Esophagus squamous epithelium (tissue), 5 donors: ENCODE data around the gene SMOC2. TPM values are rescaled to one million over a fixed set of nuclear protein-coding genes. Genes with fewer than 3 reads are reported as not detected.

Experiments used
- DNase-seq: peaks from one replicate; lab custom pipeline; 2025; lab: John Stamatoyannopoulos, UW
- H3K27ac ChIP-seq, 4 donors: fragments of 200-600 bp; sonication (generic); one replicate each; pipeline ENCODE4 v1.5.1; 2016 to 2019; ENCODE audit warnings: mild to moderate bottlenecking in 1 of 4
- H3K27me3 ChIP-seq, 4 donors: fragments of 200-600 bp; sonication (generic); 1 replicate in 3 of 4; 2 replicates in 1 of 4; pipeline versions ENCODE4 v1.5.1 to v1.6.0; 2017 to 2021; ENCODE audit warnings: antibody characterized with exemption in 1 of 4
- H3K36me3 ChIP-seq, 3 donors: fragments of 200-600 bp; sonication (generic); one replicate each; pipeline ENCODE4 v1.5.1; 2016 to 2019
- H3K4me1 ChIP-seq, 3 donors: fragments of 200-600 bp; sonication (generic); one replicate each; pipeline ENCODE4 v1.5.1; 2017 to 2019
- H3K4me3 ChIP-seq, 4 donors: fragments of 200-600 bp; sonication (generic); 1 replicate in 3 of 4; 2 replicates in 1 of 4; pipeline ENCODE4 v1.5.1; 2016 to 2019; ENCODE audit warnings: mild to moderate bottlenecking in 2 of 4, moderate library complexity in 1 of 4
- H3K9me3 ChIP-seq, 3 donors: fragments of 200-600 bp; sonication (generic); one replicate each; pipeline ENCODE4 v1.5.1; 2016 to 2019
- CTCF ChIP-seq, 6 experiments: fragments of 450-650 bp in 4 of 6; fragments of 200-600 bp in 2 of 6; sonication (generic) in 2 of 6; IDR thresholded peaks; one replicate each; pipeline ENCODE4 v1.5.1; 2016 to 2019; ENCODE audit warnings: antibody characterized with exemption in 6 of 6, mild to moderate bottlenecking in 4 of 6, moderate library complexity in 4 of 6
- POLR2A ChIP-seq, 4 donors: fragments of 450-650 bp; IDR thresholded peaks; one replicate each; pipeline ENCODE4 v1.6.1; 2017; ENCODE audit warnings: antibody characterized with exemption in 4 of 4, mild to moderate bottlenecking in 4 of 4, moderate library complexity in 3 of 4
- WGBS, 2 donors: methylation state at CpG; one replicate each; pipeline ENCODE4 v1.1.5; 2018; 5-methylcytosine and 5-hydroxymethylcytosine counted together
- intact Hi-C: fragments of 100-400 bp; cut with DNase I; formaldehyde crosslinking; loops from one replicate; pipeline ENCODE4 v1.15.0; 2022
- total RNA-seq, 4 donors: library from RNA; depleted of rRNA; stranded (reverse); fragments of >200 nt; gene quantifications; one replicate each; pipeline ENCODE4 v1.1.0, GENCODE V29; 2016
- donor health status: DM: yes; HTN: yes; CAD: no.

The SMOC2 gene
- total RNA-seq, 4 donors from 2014 or later = 1.9 to 35.5 (median 7.1) TPM

GRCh38 chr6:168485818-168486217 lies 44.8 kb downstream of the SMOC2 start:
- Histone ChIP-seq H3K27ac (no peak overlapping the region), H3K36me3 (no peaks in the 10 kb centered on the region), H3K4me1 (no peaks in the 10 kb centered on the region), H3K27me3 (no peaks in the 10 kb centered on the region), H3K4me3 (no peak overlapping the region), H3K9me3 (no peaks in the 10 kb centered on the region)
- DNase-seq = no peak
- 56 to 63% methylated on average over 5 of the region's 5 CpGs for WGBS, 2 donors
- TF ChIP-seq CTCF (IDR thresholded peaks at IDR 0.05) (no peak), POLR2A (IDR thresholded peaks at IDR 0.05) (no peak)
- intact Hi-C loops = no loop called here

GRCh38 chr6:168490757-168491156 lies 49.8 kb downstream of the SMOC2 start:
- no peak for DNase-seq
- intact Hi-C loops = no loop called here
- no peaks in the 10 kb centered on the region for H3K4me1 ChIP-seq
- H3K27me3 ChIP-seq = no peaks in the 10 kb centered on the region
- 100% methylated on average over 2 of the region's 8 CpGs; no CpG with 5 or more reads in 1 of the 2 donors for WGBS, 2 donors
- H3K27ac ChIP-seq = no peak overlapping the region
- H3K9me3 ChIP-seq = no peaks in the 10 kb centered on the region
- TF ChIP-seq CTCF (IDR thresholded peaks at IDR 0.05) (no peak), POLR2A (IDR thresholded peaks at IDR 0.05) (no peak)
- no peaks in the 10 kb centered on the region for H3K36me3 ChIP-seq
- H3K4me3 ChIP-seq = no peak overlapping the region

- H3K9me3 ChIP-seq = no peaks in the 10 kb centered on the region
- H3K27ac ChIP-seq = no peak overlapping the region
- intact Hi-C loops = no loop called here
- peaks cover 0 to 13% (median 0%) of the 10 kb centered on the region in 3 donors for H3K4me1 ChIP-seq
- 66 to 74% methylated on average over 5 to 6 of the region's 6 CpGs for WGBS, 2 donors
- TF ChIP-seq POLR2A (IDR thresholded peaks at IDR 0.05) = no peak
- TF ChIP-seq CTCF (IDR thresholded peaks at IDR 0.05) = no peak
- DNase-seq = no peak
- peaks cover 0 to 5% (median 0%) of the 10 kb centered on the region in 4 donors for H3K27me3 ChIP-seq
- H3K36me3 ChIP-seq = no peaks in the 10 kb centered on the region
- H3K4me3 ChIP-seq = no peak overlapping the region
Measured at GRCh38 chr6:168493976-168494375, 53.0 kb downstream of the SMOC2 start.

GRCh38 chr6:168494726-168495125 lies 53.7 kb downstream of the SMOC2 start:
- H3K36me3 ChIP-seq = no peaks in the 10 kb centered on the region
- intact Hi-C loops = no loop called here
- H3K4me1 ChIP-seq = peaks cover 0 to 13% (median 0%) of the 10 kb centered on the region in 3 donors
- 96 to 100% methylated on average over 1 to 5 of the region's 8 CpGs for WGBS, 2 donors
- H3K27me3 ChIP-seq = peaks cover 0 to 5% (median 0%) of the 10 kb centered on the region in 4 donors
- TF ChIP-seq POLR2A (IDR thresholded peaks at IDR 0.05) (no peak), CTCF (IDR thresholded peaks at IDR 0.05) (no peak)
- H3K4me3 ChIP-seq = no peak overlapping the region
- H3K9me3 ChIP-seq = no peaks in the 10 kb centered on the region
- no peak for DNase-seq
- no peak overlapping the region for H3K27ac ChIP-seq

GRCh38 chr6:168495133-168495532 lies 54.1 kb downstream of the SMOC2 start:
- H3K36me3 ChIP-seq = no peaks in the 10 kb centered on the region
- TF ChIP-seq POLR2A (IDR thresholded peaks at IDR 0.05) (no peak), CTCF (IDR thresholded peaks at IDR 0.05) (no peak)
- no peaks in the 10 kb centered on the region for H3K9me3 ChIP-seq
- H3K4me3 ChIP-seq = no peak overlapping the region
- no peak for DNase-seq
- 89 to 90% methylated on average over 9 to 12 of the region's 13 CpGs for WGBS, 2 donors
- H3K27me3 ChIP-seq = peaks cover 0 to 5% (median 0%) of the 10 kb centered on the region in 4 donors
- peaks cover 0 to 13% (median 0%) of the 10 kb centered on the region in 3 donors for H3K4me1 ChIP-seq
- intact Hi-C loops = no loop called here
- H3K27ac ChIP-seq = no peak overlapping the region
